NB4 (cell line): ENCODE measurements around the gene FAM120C.

Source experiments
- MYC ChIP-seq: IDR thresholded peaks from 2 replicates; pipeline ENCODE4 v1.6.1; 2011; ENCODE audit warnings: low read depth, low read length
- POLR2A ChIP-seq: IDR thresholded peaks from 2 replicates; pipeline ENCODE4 v1.6.1; 2011; ENCODE audit warnings: mild to moderate bottlenecking; ENCODE audit not compliant: insufficient read length; ENCODE audit errors: extremely low read depth
- TF ChIP-seq, protein P1 (sequence below): IDR thresholded peaks from one replicate; pipeline ENCODE4 v1.5.1; 2012; ENCODE audit warnings: low read depth, low read length

DNA sequence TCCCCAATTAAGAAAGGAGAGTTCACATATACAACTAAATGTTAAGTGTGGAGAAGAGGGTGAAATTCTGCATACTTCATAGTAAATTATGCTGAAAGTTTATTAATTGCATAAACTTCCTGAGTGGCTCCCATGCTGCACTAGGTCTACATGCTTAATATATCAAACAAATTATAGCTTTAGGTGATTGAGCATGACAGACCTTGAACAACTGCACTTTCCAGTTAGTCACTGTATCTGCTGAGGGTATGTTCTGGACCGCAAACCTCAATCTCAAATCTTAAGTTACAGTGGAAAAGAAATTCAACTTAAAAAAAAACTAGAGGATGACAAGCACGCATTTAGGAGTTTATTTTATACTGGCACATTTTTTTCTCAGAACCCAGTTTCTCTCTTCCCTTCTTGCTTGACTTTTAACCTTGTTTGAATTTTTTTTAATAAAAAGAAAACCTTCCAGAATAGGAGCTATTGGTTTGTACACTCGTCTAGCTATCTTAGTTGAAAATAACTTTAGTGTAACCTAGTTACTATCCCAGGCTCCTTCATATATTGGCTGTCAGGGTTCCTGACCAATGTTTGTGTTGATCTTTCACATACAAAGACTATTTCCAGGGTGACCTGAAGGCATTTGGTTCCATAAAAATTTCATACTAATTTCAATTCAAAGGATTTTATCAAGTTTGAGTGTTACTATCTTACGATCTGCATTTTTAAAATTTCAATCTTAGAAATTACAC is 10.2 kb upstream of the FAM120C start:
- TF ChIP-seq, protein P1, sequence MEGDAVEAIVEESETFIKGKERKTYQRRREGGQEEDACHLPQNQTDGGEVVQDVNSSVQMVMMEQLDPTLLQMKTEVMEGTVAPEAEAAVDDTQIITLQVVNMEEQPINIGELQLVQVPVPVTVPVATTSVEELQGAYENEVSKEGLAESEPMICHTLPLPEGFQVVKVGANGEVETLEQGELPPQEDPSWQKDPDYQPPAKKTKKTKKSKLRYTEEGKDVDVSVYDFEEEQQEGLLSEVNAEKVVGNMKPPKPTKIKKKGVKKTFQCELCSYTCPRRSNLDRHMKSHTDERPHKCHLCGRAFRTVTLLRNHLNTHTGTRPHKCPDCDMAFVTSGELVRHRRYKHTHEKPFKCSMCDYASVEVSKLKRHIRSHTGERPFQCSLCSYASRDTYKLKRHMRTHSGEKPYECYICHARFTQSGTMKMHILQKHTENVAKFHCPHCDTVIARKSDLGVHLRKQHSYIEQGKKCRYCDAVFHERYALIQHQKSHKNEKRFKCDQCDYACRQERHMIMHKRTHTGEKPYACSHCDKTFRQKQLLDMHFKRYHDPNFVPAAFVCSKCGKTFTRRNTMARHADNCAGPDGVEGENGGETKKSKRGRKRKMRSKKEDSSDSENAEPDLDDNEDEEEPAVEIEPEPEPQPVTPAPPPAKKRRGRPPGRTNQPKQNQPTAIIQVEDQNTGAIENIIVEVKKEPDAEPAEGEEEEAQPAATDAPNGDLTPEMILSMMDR: no peak
- TF ChIP-seq POLR2A (no peak), MYC (no peak)
